BLaER1 (cell line): Measurements from ENCODE around the gene NEK4.

Experiments
- H3K27ac ChIP-seq: shearing (Covaris generic); formaldehyde crosslinking; 2 replicates; pipeline ENCODE4 v1.8.1; 2022
- H3K27me3 ChIP-seq: shearing (Covaris generic); formaldehyde crosslinking; 2 replicates; pipeline ENCODE4 v1.8.1; 2022
- H3K36me3 ChIP-seq: shearing (Covaris generic); formaldehyde crosslinking; 2 replicates; pipeline ENCODE4 v1.8.1; 2022
- H3K4me1 ChIP-seq: shearing (Covaris generic); formaldehyde crosslinking; 2 replicates; pipeline ENCODE4 v1.8.1; 2022
- H3K4me2 ChIP-seq: shearing (Covaris generic); formaldehyde crosslinking; 2 replicates; pipeline ENCODE4 v1.8.1; 2022
- H3K4me3 ChIP-seq: shearing (Covaris generic); formaldehyde crosslinking; 2 replicates; pipeline ENCODE4 v1.8.1; 2022
- H3K9ac ChIP-seq: shearing (Covaris generic); formaldehyde crosslinking; 2 replicates; pipeline ENCODE4 v1.8.1; 2022
- H3K9me3 ChIP-seq: shearing (Covaris generic); formaldehyde crosslinking; 2 replicates; pipeline ENCODE4 v1.8.1; 2022
- H4K20me1 ChIP-seq: shearing (Covaris generic); formaldehyde crosslinking; 2 replicates; pipeline ENCODE4 v1.8.1; 2022
- Cebpa-rat ChIP-seq: shearing (Covaris generic); IDR thresholded peaks from 2 replicates; pipeline ENCODE4 v1.8.1; 2022

Gene NEK4

DNA sequence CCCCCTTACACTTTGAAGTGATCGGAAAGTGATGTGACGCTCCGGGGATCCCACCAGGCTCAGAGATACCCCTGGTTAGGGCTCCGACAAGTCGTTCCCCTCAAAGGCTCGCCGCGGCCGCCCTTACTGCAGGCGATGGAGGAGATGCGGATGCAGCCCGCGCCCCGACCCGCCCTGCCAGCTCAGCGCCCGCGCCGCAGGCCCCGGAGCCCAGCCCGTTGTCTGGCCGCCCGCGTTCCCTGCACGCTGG lies 65.4 kb downstream of the NEK4 start:
- no peak for TF ChIP-seq Cebpa-rat
- H3K4me1 ChIP-seq = peaks cover 43% of the 10 kb centered on the region
- H4K20me1 ChIP-seq = peaks cover 10% of the 10 kb centered on the region; the same call in 1 of the 2 replicates
- no peaks in the 10 kb centered on the region for H3K27me3 ChIP-seq
- no peaks in the 10 kb centered on the region for H3K9me3 ChIP-seq
- H3K27ac ChIP-seq = peak overlapping the region; percentile 87
- peak overlapping the region; percentile 97 for H3K4me2 ChIP-seq
- H3K36me3 ChIP-seq = peaks cover 20% of the 10 kb centered on the region
- peak overlapping the region; percentile 77 for H3K4me3 ChIP-seq
- H3K9ac ChIP-seq = peak overlapping the region; percentile 91

DNA sequence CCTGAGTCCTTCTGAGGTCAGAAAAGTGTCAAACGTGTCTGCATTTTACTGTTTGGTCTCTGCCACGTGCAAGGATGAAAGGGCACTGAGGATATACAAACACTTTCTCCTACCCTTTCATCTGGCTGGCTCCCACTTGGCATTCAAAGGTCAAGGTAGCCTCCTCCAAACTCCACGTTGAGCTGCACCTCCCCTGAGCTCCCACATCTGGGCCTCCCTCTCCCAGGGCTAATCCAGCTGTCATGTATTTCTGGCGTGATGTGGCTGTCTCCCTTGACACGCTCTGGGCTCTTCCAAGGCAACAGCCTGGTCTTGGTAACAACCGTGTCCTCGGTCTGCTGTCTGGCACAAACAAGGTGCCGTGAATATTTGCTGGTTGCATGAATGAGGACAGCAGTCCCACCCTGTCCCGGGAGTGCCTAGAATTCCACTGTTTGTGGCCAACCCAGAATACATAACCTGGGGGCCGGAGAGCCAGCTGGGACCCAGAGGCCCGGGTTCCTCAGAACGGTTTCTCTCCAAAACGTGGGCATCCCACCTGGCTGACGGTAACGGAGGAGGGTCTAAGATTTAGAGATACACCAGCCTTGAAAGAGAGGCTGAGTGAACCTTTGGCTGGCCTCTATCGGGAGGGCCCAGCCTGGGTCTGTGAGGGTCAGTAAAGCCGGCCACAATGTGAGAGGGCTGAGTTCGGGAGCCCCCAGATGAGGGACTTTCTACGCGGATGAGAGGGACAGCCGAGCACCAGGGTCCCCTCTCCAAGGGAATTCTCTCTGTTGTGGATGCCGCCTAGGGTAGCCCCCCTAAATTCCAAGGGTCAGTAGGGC lies 65.9 kb downstream of the NEK4 start:
- peak overlapping the region; percentile 97 for H3K4me2 ChIP-seq
- H3K4me3 ChIP-seq = peak overlapping the region; percentile 77
- peak overlapping the region; percentile 91 for H3K9ac ChIP-seq
- H3K27me3 ChIP-seq = no peaks in the 10 kb centered on the region
- H3K9me3 ChIP-seq = no peaks in the 10 kb centered on the region
- peaks cover 22% of the 10 kb centered on the region for H3K36me3 ChIP-seq
- H3K4me1 ChIP-seq = peaks cover 42% of the 10 kb centered on the region
- peaks cover 11% of the 10 kb centered on the region; the same call in 1 of the 2 replicates for H4K20me1 ChIP-seq
- H3K27ac ChIP-seq = peak overlapping the region; percentile 87
- TF ChIP-seq Cebpa-rat = no peak

DNA sequence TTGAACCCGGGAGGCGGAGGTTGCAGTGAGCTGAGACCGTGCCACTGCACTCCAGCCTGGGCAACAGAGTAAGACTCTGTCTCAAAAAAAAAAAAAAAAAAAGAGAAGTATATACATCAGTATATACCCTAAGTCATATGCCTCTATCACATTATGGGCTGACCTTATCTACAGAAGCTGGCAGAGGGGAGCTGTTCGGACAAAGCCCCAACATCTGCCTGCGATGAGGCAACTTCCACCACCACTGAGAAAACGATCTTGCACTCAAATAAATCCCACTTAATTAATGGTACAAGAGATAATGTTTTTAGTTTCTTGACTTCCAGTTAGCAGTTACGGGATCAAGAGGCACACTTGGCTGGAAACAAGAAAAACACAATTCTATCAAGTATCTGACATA lies 67.4 kb downstream of the NEK4 start:
- Histone ChIP-seq H3K9ac (no peak overlapping the region), H3K9me3 (no peaks in the 10 kb centered on the region), H3K4me1 (peaks cover 36% of the 10 kb centered on the region), H3K4me3 (no peak overlapping the region), H3K4me2 (peak overlapping the region; percentile 97), H3K27ac (0 out of 2 replicates have a peak overlapping the region, but pooled peaks have one; percentile 87), H3K27me3 (no peaks in the 10 kb centered on the region), H3K36me3 (peaks cover 20% of the 10 kb centered on the region; the same call in 1 of the 2 replicates), H4K20me1 (peaks cover 19% of the 10 kb centered on the region; the same call in 1 of the 2 replicates)
- no peak for TF ChIP-seq Cebpa-rat

GRCh38 chr3:52697632-52697965 lies 73.1 kb downstream of the NEK4 start:
- Histone ChIP-seq H3K27ac (no peak overlapping the region), H4K20me1 (peaks cover 64% of the 10 kb centered on the region), H3K4me2 (no peak overlapping the region), H3K9me3 (no peaks in the 10 kb centered on the region), H3K4me1 (peaks cover 4% of the 10 kb centered on the region; the same call in 1 of the 2 replicates), H3K36me3 (peaks cover 72% of the 10 kb centered on the region), H3K4me3 (no peak overlapping the region), H3K9ac (no peak overlapping the region), H3K27me3 (no peaks in the 10 kb centered on the region)
- no peak for TF ChIP-seq Cebpa-rat

DNA sequence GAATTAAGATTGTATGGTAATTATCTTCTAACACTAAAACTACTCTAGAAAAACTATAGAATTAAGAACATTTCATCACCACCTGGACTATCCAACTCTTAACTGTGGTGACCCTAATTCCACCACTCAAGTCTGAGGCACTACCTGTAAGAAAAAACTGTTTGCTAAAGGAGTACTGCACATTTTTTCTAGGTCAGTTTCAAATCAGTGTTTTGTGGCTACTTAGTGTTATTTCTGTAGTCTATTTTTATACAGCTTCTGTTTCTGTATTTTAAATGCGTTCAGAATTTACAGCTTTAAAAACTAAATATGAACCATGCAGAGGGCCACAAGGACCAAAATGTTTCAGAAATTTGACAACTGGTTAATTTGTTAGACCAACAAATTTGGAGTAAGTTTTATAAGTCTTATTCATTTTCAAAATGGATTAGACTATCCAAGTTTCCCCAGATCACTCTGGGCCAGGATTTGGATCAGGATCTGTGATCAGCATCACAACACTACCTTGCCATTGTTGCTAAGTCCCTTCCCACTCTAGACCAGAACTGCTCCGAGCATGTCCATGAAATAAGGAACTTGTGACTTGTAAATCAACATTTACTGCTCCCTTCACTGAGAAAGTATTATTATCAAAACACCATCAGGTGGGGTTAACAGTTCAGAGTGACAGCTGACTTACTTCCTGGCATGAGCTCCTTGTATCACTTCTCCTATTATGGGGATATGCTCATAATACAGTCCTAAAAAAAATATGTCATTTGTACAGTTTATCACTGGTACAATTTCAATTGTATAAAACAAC lies 73.7 kb downstream of the NEK4 start:
- Histone ChIP-seq H3K4me1 (peaks cover 4% of the 10 kb centered on the region; the same call in 1 of the 2 replicates), H3K9me3 (no peaks in the 10 kb centered on the region), H4K20me1 (peaks cover 70% of the 10 kb centered on the region), H3K36me3 (peaks cover 77% of the 10 kb centered on the region), H3K4me2 (no peak overlapping the region), H3K27me3 (no peaks in the 10 kb centered on the region), H3K4me3 (no peak overlapping the region), H3K27ac (no peak overlapping the region), H3K9ac (no peak overlapping the region)
- TF ChIP-seq Cebpa-rat = no peak

- Histone ChIP-seq H3K4me1 (peaks cover 4% of the 10 kb centered on the region; the same call in 1 of the 2 replicates), H3K9me3 (no peaks in the 10 kb centered on the region), H3K4me3 (no peak overlapping the region), H3K9ac (no peak overlapping the region), H3K27me3 (no peaks in the 10 kb centered on the region), H4K20me1 (peaks cover 80% of the 10 kb centered on the region), H3K36me3 (peaks cover 87% of the 10 kb centered on the region), H3K4me2 (no peak overlapping the region), H3K27ac (no peak overlapping the region)
- no peak for TF ChIP-seq Cebpa-rat
These were observed 74.7 kb downstream of the NEK4 start for GRCh38 chr3:52695798-52696671.

DNA sequence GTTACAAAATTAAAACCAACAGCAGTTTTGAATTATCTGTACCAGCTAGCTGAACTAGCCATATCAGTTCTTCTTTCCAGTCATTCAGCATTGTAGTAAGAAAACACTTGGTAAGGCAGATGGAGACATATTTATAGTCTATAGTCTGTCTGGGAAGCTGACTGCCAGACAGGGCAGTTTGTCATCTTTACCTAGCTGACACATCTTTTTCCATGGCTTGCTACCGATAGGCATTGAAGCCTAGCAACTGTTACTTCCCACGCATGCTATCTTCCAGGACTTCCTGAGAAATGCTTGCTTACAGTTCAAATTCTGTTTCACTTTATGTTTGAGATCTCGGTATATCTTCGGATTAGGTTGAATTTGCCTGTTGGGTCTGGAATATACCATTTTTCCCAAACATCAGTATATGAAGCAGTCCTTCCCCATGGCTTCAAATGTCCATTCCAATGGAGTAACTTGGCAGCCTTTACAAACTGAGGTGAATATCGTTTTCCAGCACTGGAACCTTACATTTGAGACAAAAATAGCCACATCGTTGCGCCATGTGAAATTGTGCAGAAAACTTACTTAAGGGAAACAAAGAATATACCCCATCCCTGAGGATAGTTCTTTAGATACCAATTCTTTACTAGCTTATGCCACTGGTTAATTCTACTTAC lies 76.1 kb downstream of the NEK4 start:
- Histone ChIP-seq H3K9ac (no peak overlapping the region), H3K4me2 (no peak overlapping the region), H3K4me3 (no peak overlapping the region), H3K9me3 (no peaks in the 10 kb centered on the region), H3K27me3 (no peaks in the 10 kb centered on the region), H3K27ac (no peak overlapping the region), H3K4me1 (peaks cover 4% of the 10 kb centered on the region), H3K36me3 (peaks cover 96% of the 10 kb centered on the region), H4K20me1 (peaks cover 91% of the 10 kb centered on the region)
- no peak for TF ChIP-seq Cebpa-rat

DNA sequence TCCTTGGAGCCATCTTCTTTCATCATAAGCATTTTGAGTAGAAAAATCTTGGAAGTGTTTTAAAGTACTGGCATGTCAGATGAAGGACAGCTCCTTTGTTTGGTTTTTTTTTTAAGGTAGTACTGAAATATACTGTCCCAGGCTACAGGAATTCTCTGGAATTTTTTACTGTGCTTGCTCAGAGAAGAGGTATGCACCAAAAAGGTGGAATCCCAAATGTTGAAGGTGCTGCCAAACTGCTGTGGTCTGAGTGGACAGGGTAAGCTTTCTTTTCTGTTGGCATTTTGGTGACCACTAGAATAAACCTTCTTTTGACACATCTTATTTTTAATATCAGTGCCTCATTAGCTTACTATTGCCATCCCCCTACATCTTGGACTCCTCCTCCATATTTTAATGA lies 77.7 kb downstream of the NEK4 start:
- Histone ChIP-seq H3K9ac (no peak overlapping the region), H3K9me3 (no peaks in the 10 kb centered on the region), H3K4me2 (no peak overlapping the region), H4K20me1 (peaks cover 98% of the 10 kb centered on the region), H3K36me3 (peaks cover 98% of the 10 kb centered on the region), H3K27me3 (no peaks in the 10 kb centered on the region), H3K4me1 (peaks cover 12% of the 10 kb centered on the region), H3K27ac (no peak overlapping the region), H3K4me3 (no peak overlapping the region)
- no peak for TF ChIP-seq Cebpa-rat

DNA sequence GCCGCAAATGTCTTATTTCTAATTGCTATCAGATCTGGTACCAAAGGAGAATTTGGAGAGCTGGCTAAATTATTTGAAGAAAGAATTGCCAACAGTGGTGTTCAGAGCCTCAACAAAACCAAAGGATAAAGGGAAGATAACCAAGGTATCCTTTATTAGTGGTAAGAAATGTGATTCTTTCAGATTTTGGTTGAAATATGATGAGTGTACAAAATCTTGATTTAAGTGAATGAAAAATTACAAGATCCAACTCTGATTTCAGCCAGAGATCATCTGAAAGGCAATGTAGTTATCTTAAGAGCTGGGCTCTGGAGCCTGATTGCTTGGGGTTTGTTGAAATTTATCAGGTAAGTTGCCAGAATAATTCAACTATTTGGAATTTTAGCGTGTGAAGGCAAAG lies 80.2 kb downstream of the NEK4 start:
- no peak for TF ChIP-seq Cebpa-rat
- no peaks in the 10 kb centered on the region for H3K9me3 ChIP-seq
- no peak overlapping the region for H3K27ac ChIP-seq
- peaks cover 90% of the 10 kb centered on the region for H4K20me1 ChIP-seq
- peaks cover 22% of the 10 kb centered on the region for H3K4me1 ChIP-seq
- H3K27me3 ChIP-seq = no peaks in the 10 kb centered on the region
- H3K36me3 ChIP-seq = peaks cover 84% of the 10 kb centered on the region
- H3K9ac ChIP-seq = no peak overlapping the region
- no peak overlapping the region for H3K4me3 ChIP-seq
- no peak overlapping the region for H3K4me2 ChIP-seq
